HPDE6-E6E7 (cell line): ENCODE measurements around the gene DDX27.
"Not testable (repeated sequence)": the region's sequence is repeated elsewhere in the genome, so short reads cannot be mapped to it uniquely, and the experiment has no call there.

Source experiments
- DNase-seq: peaks from one replicate; pipeline ENCODE4 v3.0.0; 2011; ENCODE audit warnings: missing footprints; ENCODE audit errors: extremely low spot score

DDX27 gene, protein sequence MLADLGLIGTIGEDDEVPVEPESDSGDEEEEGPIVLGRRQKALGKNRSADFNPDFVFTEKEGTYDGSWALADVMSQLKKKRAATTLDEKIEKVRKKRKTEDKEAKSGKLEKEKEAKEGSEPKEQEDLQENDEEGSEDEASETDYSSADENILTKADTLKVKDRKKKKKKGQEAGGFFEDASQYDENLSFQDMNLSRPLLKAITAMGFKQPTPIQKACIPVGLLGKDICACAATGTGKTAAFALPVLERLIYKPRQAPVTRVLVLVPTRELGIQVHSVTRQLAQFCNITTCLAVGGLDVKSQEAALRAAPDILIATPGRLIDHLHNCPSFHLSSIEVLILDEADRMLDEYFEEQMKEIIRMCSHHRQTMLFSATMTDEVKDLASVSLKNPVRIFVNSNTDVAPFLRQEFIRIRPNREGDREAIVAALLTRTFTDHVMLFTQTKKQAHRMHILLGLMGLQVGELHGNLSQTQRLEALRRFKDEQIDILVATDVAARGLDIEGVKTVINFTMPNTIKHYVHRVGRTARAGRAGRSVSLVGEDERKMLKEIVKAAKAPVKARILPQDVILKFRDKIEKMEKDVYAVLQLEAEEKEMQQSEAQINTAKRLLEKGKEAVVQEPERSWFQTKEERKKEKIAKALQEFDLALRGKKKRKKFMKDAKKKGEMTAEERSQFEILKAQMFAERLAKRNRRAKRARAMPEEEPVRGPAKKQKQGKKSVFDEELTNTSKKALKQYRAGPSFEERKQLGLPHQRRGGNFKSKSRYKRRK

DNA sequence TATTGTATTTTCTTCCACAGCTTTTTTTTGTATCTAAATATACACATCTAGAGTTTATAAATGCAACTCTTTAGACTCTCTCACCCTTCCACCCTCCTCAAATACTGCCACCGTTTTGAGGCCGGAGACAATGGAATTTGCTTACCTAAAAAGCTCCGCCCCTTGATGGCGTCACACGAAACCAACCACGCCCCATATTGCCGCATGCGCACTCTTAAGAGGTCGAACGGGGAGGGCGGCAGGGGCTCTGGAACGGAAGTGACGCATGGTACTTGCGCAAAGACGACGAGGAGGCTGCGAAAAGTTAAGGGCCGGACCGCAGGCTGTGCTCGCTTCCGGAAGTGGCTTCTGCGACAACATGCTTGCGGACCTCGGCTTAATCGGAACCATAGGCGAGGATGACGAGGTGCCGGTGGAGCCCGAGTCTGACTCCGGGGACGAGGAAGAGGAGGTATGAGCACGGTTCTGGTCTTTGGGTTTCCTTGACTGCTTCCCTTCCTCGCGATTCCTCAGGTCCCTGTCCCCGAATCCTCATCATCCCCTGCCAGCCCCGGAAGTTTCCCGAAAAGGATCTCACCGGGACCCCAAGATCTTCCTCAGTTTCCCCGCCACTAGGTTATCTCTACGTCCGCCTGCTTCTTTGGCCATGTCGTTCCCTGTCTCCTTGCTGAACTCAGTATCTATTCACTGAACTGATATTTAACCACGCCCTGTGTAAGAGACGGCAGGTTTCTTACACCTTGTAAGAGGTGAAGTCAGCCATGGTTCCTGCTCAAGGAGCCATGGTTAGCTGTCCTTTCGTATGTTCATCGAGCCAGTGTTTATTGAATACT, at the start of gene DDX27:
Gene DDX27 (plus strand): TSS at position 326 of the 833 bp plus-strand sequence. CDS start 33 bp downstream, at position 359.
- DNase-seq = peak; percentile 99

DNA sequence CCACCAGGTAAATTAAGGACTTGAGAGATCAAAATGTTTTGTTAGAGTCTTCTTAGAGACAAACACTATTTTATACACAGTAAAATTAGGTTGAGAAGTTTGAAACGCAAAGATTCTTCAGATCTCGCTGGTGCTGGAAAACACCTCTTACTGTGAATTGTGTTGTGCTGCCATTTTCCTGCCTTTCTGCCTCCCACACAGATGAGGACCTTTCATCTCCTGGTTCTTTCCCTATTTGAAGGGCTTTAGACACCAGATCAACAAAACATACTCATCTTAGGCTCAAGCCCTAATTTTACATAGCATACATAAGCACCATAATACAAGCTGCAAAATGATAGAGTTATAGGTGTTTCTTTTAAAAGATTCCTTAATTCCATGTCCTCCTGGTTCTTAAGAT, 49.7 kb upstream of the DDX27 start:
- DNase-seq = no peak

DNA sequence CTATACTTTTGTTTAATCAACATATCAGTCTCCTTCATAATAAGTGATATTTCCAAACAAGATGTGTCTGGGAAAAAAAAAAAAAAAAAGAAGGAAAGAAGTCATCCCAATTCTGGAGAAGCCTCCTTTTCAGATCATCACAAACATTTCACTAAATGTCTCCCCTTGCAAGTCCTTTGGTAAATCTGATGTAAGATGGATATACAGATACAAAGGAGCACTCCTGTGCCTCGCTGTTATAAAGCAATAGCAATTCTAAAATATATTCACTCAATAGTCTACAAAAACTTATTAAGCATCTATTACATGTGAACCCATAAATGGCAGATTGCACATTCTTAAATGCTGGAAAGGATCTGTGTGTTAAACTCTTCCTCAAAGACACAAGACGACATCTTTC, 48.5 kb upstream of the DDX27 start:
- DNase-seq = no peak

DNA sequence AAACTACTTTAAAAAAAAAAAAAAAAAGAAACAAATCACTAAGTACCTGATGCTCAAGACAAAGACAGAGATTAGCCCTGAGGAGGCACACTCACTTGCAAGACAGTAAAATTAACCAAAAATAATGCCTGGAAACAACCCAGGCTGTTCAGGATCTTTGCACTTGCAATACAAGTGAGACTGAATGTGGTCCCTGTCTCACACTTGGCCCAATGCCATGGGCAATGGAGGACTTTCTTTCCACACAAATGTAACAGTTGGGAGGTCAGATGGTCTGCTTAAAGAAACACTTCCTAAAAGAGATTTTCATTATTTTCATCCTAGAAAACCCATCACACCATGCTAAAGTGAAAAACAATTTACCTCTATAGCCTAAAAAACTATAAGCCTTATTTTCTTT, 47.3 kb upstream of the DDX27 start:
- no peak for DNase-seq

DNA sequence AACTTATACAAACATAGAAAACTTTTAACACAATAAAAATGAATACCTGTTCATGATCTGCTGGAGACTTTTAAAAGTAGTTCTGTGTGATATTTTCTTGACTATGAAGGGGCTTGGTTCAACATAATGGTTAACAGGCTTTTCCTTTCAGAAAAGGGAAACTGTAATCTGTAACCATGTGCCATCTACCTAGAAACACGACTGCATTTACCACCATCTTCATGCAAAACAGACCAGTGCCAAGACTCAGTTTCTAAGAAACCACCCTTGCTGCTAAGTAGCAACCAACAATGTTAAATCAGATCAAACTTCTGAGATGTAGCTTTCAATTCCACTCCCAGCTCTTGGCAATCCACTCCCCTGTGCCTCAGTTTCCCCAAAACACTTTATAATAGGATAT, 46.8 kb upstream of the DDX27 start:
- no peak for DNase-seq

DNA sequence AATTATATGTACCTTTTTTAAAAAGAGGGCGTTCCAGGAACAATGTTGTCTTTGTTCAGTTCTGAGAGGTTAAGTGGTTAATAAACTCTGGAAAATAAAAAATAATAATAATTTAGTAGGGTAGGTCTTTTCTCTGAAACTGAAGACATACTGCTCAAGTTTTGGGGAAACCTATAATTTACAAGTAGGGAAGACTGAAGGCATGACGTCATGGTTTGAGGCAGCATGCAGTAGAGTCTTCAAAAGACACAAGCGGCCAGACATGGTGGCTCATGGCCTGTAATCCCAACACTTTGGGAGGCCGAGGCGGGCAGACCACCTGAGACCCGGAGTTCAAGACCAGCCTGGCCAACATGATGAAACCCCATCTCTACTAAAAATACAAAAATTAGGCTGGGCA, 45.0 kb upstream of the DDX27 start:
- no peak for DNase-seq

DNA sequence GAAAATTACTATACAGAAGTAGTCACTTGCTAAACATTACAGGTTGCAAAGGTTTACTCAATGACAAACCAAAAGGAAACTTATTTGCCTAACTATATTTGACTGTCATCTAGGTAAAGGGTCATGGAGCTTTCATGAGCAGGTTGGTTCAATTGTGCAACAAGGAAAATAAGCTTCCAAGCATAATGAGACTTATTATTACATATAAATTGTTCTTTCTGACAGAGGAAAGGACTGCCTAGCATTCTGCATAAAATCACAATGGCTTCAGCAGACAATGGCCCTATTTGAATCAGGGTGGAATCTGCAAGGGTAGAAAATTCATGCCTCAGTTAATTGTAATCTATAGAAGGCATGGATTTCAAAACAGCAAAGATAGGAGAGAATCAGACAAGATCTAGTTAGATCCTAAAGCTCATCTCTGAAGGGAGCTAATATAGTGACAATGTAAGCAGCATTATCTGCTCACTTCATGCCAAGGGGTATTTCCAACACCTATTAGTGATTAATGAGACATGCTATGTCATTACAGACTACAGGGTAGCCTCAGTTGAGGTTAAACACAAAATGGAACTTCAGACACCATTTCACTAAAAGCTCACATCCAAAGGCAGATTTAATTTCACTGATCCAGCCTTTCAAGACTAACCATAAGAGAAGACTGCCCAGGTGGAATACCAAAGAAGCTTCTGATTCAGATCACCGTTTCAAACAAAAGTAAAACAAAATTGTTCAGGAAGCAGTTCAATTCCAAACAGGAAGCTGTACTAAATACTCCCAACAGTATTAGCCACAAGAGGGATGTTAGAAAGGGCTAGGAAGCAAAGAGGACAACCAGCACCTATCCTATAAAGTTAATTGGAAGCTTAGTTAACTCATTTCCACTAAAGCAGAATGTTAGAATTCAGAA, 39.6 kb upstream of the DDX27 start:
- peak; percentile 17 for DNase-seq

DNA sequence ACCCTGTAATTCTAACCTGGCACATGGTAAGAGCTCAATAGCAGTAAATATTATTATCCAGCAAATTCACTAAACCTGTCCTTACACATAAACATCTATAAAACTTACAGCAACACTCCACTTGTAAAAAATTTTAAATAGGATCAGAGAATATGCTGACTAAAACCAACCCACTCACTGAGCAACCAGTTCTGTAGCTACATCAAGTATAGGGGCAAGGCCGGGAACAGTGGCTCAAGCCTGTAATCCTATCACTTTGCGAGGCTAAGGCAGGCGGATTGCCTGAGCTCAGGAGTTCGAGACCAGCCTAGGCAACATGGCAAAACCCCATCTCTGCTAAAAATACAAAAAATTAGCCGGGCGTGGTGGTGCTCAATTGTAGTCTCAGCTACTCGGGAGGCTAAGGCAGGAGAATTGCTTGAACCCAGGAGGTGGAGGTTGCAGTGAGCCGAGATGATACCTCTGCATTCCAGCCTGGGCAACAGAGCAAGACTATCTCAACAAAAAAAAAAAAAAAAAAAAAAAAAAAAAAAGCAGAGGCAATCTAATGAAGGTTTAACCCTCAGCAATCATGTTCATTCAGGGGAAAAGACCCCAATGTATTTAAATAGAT, 37.8 kb upstream of the DDX27 start:
- DNase-seq = no peak

DNA sequence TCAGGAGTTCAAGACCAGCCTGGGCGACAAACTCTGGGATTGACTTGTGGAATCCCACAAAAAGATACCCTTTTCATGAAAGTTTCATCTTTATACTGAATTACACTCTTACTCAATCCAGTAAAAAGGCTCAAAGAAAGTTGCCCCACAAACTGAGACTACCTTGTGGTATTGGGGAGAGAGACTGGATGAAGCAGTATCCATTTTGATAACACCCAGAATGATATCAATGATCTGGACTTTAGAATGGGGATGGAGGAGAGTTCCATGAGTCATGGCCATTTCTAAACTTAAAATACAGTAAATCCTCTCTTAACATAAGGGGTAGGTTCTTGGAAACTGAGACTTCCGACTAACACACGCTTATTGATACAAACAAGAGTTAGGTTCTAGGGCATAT, 35.8 kb upstream of the DDX27 start:
- no peak for DNase-seq

DNA sequence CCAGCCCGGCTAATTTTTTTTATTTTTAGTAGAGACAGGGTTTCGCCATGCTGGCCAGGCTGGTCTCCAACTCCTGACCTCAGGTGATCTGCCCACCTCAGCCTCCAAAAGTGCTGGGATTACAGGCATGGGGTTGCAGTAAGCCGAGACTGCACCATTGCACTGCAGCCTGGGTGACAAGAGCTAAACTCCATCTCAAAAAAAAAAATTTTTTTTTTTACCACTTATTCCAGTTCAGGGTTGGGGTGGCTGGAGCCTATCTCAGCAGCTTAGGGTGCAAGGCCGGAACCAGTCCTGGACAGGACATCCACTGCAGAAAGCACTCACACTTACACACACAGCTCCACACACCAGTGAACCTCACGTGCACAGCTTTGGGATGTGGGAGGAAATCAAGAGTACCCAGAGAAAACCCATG, 35.1 kb upstream of the DDX27 start:
- DNase-seq = not testable (repeated sequence)

DNA sequence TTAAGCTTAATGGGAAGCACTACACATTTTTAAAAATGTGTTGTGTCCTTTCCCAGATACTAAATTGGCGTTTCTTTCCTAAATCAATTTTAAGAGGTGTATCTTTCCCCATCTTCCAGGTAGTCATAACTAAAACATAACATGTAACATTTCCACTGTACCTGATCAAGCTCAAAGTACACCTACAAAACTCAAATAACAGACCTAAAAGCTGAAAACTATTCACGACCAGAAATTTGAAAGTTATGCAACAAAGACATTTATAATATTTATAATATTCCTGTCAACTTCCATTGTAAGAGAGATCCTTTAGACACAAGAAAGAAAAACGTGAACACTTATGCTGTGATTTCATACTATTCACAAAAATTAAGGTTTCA, 34.5 kb upstream of the DDX27 start:
- DNase-seq = no peak

DNA sequence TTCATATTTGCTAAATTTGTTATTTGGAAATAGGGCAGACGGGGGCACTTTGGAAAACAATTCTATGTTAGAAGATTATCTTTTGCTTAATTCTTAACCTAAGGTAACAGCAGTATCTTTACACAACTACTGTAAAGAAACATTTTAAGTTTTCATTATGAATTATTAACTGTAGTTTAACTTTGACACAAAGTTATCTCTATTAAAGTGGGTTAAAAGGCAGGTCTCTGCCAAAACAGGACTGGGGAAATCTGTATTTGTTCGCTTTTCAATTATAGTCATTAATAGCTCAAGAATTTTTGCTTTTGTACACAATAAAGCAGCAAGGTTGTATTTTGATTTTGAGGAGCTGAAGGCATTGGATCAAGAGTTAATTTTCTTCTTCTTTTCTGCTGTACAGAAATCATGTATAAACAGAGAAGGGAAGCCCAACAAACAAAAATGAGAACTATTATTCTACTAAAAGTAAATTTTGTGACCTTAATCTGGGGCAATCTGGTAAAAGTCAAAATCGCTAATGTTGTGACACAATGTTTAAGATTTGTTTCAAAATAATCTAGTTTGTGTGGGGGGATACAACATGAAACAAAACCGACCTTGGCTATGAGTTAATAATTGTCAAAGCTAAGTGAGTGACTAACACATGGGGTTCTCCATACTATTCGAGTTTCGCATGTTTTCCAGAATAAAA, 34.0 kb upstream of the DDX27 start:
- no peak for DNase-seq

DNA sequence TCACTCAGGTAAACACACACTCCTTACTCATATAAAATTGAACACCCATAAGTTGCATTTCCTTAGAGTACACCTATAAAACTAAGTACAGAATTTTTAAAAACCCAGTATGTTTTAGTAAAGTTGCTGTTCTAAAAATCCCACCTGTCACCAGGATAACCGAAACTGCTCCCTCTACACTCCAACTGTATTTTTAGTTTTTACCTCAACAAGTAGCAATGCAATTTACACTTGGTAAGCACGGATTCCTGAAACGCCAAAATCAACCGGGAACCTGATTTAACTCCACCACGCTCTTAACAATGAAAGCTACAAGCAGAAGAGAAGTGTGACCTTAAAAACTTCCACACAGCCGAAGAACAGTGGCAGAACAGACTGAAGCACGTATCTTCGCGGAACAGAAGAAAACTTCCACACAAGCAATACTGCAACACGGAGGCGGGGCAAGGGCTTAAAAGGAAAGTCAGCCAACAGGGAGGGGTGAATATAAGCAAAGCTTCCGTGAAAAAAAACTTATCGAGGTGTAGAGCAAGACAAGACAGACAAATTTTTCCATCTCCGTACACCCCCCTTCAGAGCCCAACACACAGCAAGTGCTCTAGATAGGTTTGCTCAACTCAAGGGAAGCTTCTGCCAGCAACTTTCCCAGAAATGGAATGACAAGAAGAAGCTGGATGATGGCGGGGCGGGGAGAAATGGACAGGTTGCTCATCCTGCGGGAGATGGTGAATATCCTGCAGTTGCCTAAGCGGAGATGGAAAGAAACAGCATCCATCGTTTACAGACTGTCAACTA, 32.5 kb upstream of the DDX27 start:
- DNase-seq = peak; percentile 81

DNA sequence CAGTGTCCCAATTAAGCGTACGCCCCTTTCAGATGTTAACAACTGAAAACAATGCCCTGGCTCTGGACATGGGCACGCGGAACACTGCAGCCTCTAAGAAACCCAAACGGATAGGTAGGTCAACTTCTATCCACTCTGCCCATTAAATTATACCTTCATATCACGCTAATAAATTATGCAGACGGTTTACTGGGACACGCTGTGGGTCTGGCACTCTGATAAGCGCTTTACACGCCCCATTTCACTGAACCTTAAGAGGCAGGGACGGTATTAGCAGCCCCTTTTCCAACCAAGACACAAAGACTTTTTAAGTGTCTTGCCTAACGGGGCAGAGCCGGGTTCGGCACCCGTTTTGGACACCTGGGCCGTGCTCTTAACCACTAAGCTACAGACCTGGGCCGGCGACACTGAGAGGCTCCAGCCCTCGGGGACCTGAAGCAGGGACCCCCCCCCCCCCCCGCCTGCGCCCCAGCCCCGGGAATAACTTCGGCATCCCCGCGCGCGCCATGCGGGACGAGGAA, 31.8 kb upstream of the DDX27 start:
- DNase-seq = peak; percentile 23

DNA sequence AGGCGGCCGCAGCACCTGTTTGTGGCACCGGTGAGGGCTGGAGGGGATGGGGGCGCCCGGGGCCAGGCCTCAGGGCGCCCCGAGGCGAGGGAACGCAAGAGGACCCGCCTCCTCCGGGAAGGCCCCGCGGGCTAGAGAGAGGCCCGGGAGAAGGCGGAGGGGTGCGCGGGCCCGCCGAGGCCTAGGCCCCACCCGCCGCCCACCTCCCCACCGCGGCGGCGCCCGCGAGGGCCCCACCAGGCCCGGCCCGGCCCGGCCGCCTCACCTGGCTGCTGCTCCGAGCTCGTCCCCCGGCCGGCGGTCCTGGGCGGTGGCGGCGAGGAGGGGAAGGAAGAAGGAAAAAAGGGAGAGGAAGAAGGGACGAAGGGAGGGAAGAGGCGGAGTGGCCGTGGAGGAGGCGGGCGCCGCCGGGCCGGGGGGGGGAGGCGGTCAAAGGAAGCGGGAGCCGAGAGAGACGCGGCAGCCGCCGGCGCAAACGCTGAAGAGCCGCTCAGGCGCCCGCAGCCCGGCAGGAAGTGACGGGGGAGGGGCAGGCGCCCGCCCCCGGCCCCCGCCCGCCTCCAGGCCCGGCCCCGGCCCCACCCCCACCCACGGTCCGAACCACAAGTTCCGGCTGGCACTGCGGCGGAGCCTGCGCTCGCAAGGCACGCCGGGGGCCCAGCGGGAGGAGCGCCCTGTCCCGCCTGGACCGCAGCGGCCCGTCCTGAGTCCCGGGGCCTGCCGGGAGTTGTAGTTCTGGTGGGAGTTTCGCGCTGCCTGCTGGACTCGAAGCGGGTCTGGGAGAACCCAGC, 31.2 kb upstream of the DDX27 start, which contains the start of gene STAU1:
Gene STAU1 (minus strand): TSS at position 484 of the 791 bp plus-strand sequence. CDS start 22,133 bp downstream, outside the sequence.
- DNase-seq = peak; percentile 100

DNA sequence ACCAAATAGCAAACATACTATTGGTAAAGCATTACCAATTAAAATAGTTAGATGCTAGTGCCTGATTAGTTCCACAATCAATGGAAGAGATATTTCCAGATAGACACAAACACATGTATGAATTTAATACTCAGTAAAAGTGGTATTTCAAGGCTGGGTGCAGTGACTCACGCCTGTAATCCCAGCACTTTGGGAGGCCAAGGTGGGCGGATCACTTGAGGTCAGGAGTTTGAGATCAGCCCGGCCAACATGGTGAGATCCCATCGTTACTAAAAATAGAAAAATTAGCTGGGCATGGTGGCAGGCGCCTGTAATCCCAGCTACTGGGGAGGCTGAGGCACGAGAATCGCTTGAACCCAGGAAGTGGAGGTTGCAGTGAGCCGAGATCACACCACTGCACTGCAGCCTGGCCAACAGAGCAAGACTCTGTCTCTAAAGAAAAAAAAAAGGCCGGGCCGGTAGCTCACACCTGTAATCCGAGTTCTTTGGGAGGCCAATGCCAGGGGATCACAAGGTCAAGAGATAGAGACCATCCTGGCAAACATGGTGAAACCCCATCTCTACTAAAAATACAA, 26.2 kb upstream of the DDX27 start:
- DNase-seq = not testable (repeated sequence)

DNA sequence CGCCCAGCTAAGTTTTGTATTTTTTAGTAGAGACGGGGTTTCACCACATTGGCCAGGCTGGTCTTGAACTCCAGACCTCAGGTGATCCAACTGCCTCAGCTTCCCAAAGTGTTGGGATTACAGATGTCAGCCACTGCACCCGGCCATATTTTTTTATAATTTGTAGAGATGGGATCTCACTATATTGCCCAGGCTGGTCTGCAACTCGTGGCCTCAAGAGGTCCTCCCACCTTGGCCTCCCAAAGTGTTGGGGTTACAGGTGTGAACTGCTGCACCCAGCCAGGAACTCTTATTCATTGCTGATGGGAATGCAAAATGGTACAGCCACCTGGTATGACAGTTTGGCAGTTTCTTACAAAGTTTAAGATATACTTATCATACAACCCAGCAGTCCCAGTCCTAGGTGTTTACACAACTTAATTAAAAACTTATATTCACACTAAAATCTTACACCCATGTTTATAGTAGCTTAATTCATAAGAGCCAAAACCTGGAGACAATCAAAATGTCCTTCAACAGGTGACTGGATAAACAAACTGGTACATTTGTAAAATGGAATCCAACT, 19.4 kb upstream of the DDX27 start:
- no peak for DNase-seq
